NCI-H2107 (cell line): ENCODE results near the gene C12orf42.
A peak's percentile ranks its signal among the peaks of the same experiment; 100 is the strongest.

ENCODE experiments used
- DNase-seq: peaks from one replicate; lab custom pipeline; 2025; lab: John Stamatoyannopoulos, UW

The C12orf42 gene

GRCh38 chr12:103336940-103337339, 158.8 kb downstream of the C12orf42 start:
- no peak for DNase-seq

GRCh38 chr12:103334466-103334865, 161.3 kb downstream of the C12orf42 start:
- no peak for DNase-seq

- DNase-seq: no peak
These were observed 162.1 kb downstream of the C12orf42 start for GRCh38 chr12:103333676-103334075.

- DNase-seq: no peak
These were observed 164.1 kb downstream of the C12orf42 start for GRCh38 chr12:103331643-103332042.

GRCh38 chr12:103330672-103331071, 165.1 kb downstream of the C12orf42 start:
- DNase-seq: no peak

- no peak for DNase-seq
These were observed 168.1 kb downstream of the C12orf42 start for GRCh38 chr12:103327676-103328075.

- DNase-seq: no peak
These were observed 169.6 kb downstream of the C12orf42 start for GRCh38 chr12:103326190-103326589.

- peak; percentile 82 for DNase-seq
These were observed 177.2 kb downstream of the C12orf42 start for GRCh38 chr12:103318566-103318965.

- DNase-seq: no peak
These were observed 178.5 kb downstream of the C12orf42 start for GRCh38 chr12:103317220-103317619.

GRCh38 chr12:103314786-103315185, 181.0 kb downstream of the C12orf42 start:
- DNase-seq: no peak

GRCh38 chr12:103313894-103314293, 181.9 kb downstream of the C12orf42 start:
- no peak for DNase-seq

- DNase-seq: no peak
These were observed 182.9 kb downstream of the C12orf42 start for GRCh38 chr12:103312742-103313354.

- no peak for DNase-seq
These were observed 185.1 kb downstream of the C12orf42 start for GRCh38 chr12:103310546-103311270.

GRCh38 chr12:103308396-103308795, 187.4 kb downstream of the C12orf42 start:
- no peak for DNase-seq

GRCh38 chr12:103303484-103303883, 192.3 kb downstream of the C12orf42 start:
- no peak for DNase-seq

- no peak for DNase-seq
These were observed 193.9 kb downstream of the C12orf42 start for GRCh38 chr12:103301642-103302591.

GRCh38 chr12:103288016-103288415, 207.8 kb downstream of the C12orf42 start:
- no peak for DNase-seq

- no peak for DNase-seq
These were observed 213.6 kb downstream of the C12orf42 start for GRCh38 chr12:103282124-103282523.

GRCh38 chr12:103279444-103279843, 216.3 kb downstream of the C12orf42 start:
- DNase-seq: no peak

- no peak for DNase-seq
These were observed 217.4 kb downstream of the C12orf42 start for GRCh38 chr12:103278329-103278728.

- no peak for DNase-seq
These were observed 222.1 kb downstream of the C12orf42 start for GRCh38 chr12:103273645-103274044.

GRCh38 chr12:103272949-103273348, 222.8 kb downstream of the C12orf42 start:
- no peak for DNase-seq

GRCh38 chr12:103269946-103270345, 225.8 kb downstream of the C12orf42 start:
- peak; percentile 19 for DNase-seq
